Lower lobe of right lung (tissue), 2 donors: Measurements from ENCODE around the gene ALDH7A1. TPM values are rescaled to one million over a fixed set of nuclear protein-coding genes. Genes with fewer than 3 reads are reported as not detected.

Experiments used
- ATAC-seq, 2 donors: fragments of 200-7000 bp; cut with Tn5 transposase; one replicate each; pipeline ENCODE4 v1.9.1; 2020 to 2022; ENCODE audit warnings: mild to moderate bottlenecking in 2 of 2, moderate library complexity in 2 of 2
- DNase-seq: peaks from one replicate; pipeline ENCODE4 v3.0.0-alpha.2; 2020
- H3K27ac ChIP-seq: fragments of 200-600 bp; one replicate; pipeline ENCODE4 v1.8.0; 2022
- H3K27me3 ChIP-seq: fragments of 200-600 bp; one replicate; pipeline ENCODE4 v1.8.0; 2022; ENCODE audit warnings: low read depth
- H3K36me3 ChIP-seq: fragments of 200-600 bp; one replicate; pipeline ENCODE4 v1.8.0; 2022; ENCODE audit warnings: mild to moderate bottlenecking
- H3K4me1 ChIP-seq: fragments of 200-600 bp; one replicate; pipeline ENCODE4 v1.8.0; 2022
- H3K4me3 ChIP-seq: fragments of 200-600 bp; one replicate; pipeline ENCODE4 v1.8.0; 2022; ENCODE audit warnings: mild to moderate bottlenecking
- H3K9me3 ChIP-seq: fragments of 200-600 bp; one replicate; pipeline ENCODE4 v1.8.0; 2022
- CTCF ChIP-seq: fragments of 200-600 bp; IDR thresholded peaks from one replicate; pipeline ENCODE4 v1.8.0; 2022; ENCODE audit warnings: antibody characterized with exemption, mild to moderate bottlenecking
- intact Hi-C: fragments of 100-400 bp; cut with DNase I; formaldehyde crosslinking; loops from one replicate; pipeline ENCODE4 v1.11.0; 2022
- total RNA-seq: library from RNA; stranded (reverse); fragmentation: NEBNext Ultra II Directional; extraction: Animal tissue kit (Norgen Biotek cat#: 25700); gene quantifications from one replicate; pipeline ENCODE4 v1.2.1, GENCODE V29; 2021
- donor health status: DM: no; HTN: yes; CAD: no; lungs with severe emphysema.

ALDH7A1 gene
- total RNA-seq, 1 donor from 2014 or later: 23.7 TPM

GRCh38 chr5:126481243-126481642, 113.8 kb downstream of the ALDH7A1 start:
- no peak for DNase-seq
- no peak for TF ChIP-seq CTCF
- Histone ChIP-seq H3K4me1 (no peaks in the 10 kb centered on the region), H3K27me3 (no peaks in the 10 kb centered on the region), H3K9me3 (no peaks in the 10 kb centered on the region), H3K4me3 (no peak overlapping the region), H3K36me3 (peaks cover 57% of the 10 kb centered on the region), H3K27ac (no peak overlapping the region)
- ATAC-seq: no peak
- intact Hi-C loops: no loop called here

Other genes with a start within 250 kb of the ALDH7A1 start
- 13.7 TPM for gene GRAMD2B, start 171.8 kb downstream of the ALDH7A1 start, total RNA-seq
- gene PHAX, start 5.7 kb upstream of the ALDH7A1 start, total RNA-seq: 25.1 TPM
- gene LMNB1, start 181.9 kb upstream of the ALDH7A1 start, total RNA-seq: 13.5 TPM